Measurements from ENCODE around the gene HSD17B2. TPM values are rescaled to one million over a fixed set of nuclear protein-coding genes. Genes with fewer than 3 reads are reported as not detected.

The HSD17B2 gene
- polyA plus RNA-seq, 1 experiment: 14.1 TPM

- no peaks in the 10 kb centered on the region for H3K27me3 ChIP-seq (ENCODE audit: control insufficient read depth, insufficient read depth, low read length)
- H3K4me3 ChIP-seq (ENCODE audit: low read depth, low read length): no peak overlapping the region
- H3K9me3 ChIP-seq (ENCODE audit: control insufficient read depth, insufficient read depth, low read length): no peaks in the 10 kb centered on the region
- ChIA-PET POLR2A (no interaction called here), CTCF (no interaction called here)
- no peak overlapping the region for H3K27ac ChIP-seq (ENCODE audit: low read depth, low read length)
- no peak for DNase-seq (ENCODE audit: low read depth, low spot score)
- no peak for TF ChIP-seq CTCF (IDR thresholded peaks at IDR 0.05; ENCODE audit: low read depth, low read length)
These were observed 78.7 kb downstream of the HSD17B2 start for GRCh38 chr16:82113741-82114140.

GRCh38 chr16:82116535-82116934, 81.5 kb downstream of the HSD17B2 start:
- H3K9me3 ChIP-seq (ENCODE audit: control insufficient read depth, insufficient read depth, low read length): no peaks in the 10 kb centered on the region
- TF ChIP-seq CTCF (IDR thresholded peaks at IDR 0.05; ENCODE audit: low read depth, low read length): no peak
- CTCF ChIA-PET: no interaction called here
- H3K27me3 ChIP-seq (ENCODE audit: control insufficient read depth, insufficient read depth, low read length): no peaks in the 10 kb centered on the region
- POLR2A ChIA-PET: no interaction called here
- no peak for DNase-seq (ENCODE audit: low read depth, low spot score)
- H3K27ac ChIP-seq (ENCODE audit: low read depth, low read length): no peak overlapping the region
- no peak overlapping the region for H3K4me3 ChIP-seq (ENCODE audit: low read depth, low read length)

GRCh38 chr16:82118749-82119148, 83.7 kb downstream of the HSD17B2 start:
- ChIA-PET POLR2A (no interaction called here), CTCF (no interaction called here)
- no peaks in the 10 kb centered on the region for H3K9me3 ChIP-seq (ENCODE audit: control insufficient read depth, insufficient read depth, low read length)
- TF ChIP-seq CTCF (IDR thresholded peaks at IDR 0.05; ENCODE audit: low read depth, low read length): no peak
- no peaks in the 10 kb centered on the region for H3K27me3 ChIP-seq (ENCODE audit: control insufficient read depth, insufficient read depth, low read length)
- H3K27ac ChIP-seq (ENCODE audit: low read depth, low read length): no peak overlapping the region
- H3K4me3 ChIP-seq (ENCODE audit: low read depth, low read length): no peak overlapping the region
- DNase-seq (ENCODE audit: low read depth, low spot score): no peak

GRCh38 chr16:82119405-82119804, 84.4 kb downstream of the HSD17B2 start:
- POLR2A ChIA-PET: no interaction called here
- no peak for DNase-seq (ENCODE audit: low read depth, low spot score)
- TF ChIP-seq CTCF (IDR thresholded peaks at IDR 0.05; ENCODE audit: low read depth, low read length): no peak
- H3K4me3 ChIP-seq (ENCODE audit: low read depth, low read length): no peak overlapping the region
- H3K27me3 ChIP-seq (ENCODE audit: control insufficient read depth, insufficient read depth, low read length): no peaks in the 10 kb centered on the region
- H3K9me3 ChIP-seq (ENCODE audit: control insufficient read depth, insufficient read depth, low read length): no peaks in the 10 kb centered on the region
- CTCF ChIA-PET: no interaction called here
- no peak overlapping the region for H3K27ac ChIP-seq (ENCODE audit: low read depth, low read length)

GRCh38 chr16:82124651-82125050, 89.6 kb downstream of the HSD17B2 start:
- CTCF ChIA-PET: interaction anchor here (1.3 kb wide), 1 partner anchor 105 kb away, joined by 4 read pairs; no protein-coding TSS in a partner anchor
- TF ChIP-seq CTCF (IDR thresholded peaks at IDR 0.05; ENCODE audit: low read depth, low read length): no peak

More at GRCh38 chr16:82124651-82125050, 89.6 kb downstream of the HSD17B2 start:
- H3K4me3 ChIP-seq (ENCODE audit: low read depth, low read length): no peak overlapping the region
- DNase-seq (ENCODE audit: low read depth, low spot score): no peak
- H3K27ac ChIP-seq (ENCODE audit: low read depth, low read length): no peak overlapping the region
- no peaks in the 10 kb centered on the region for H3K9me3 ChIP-seq (ENCODE audit: control insufficient read depth, insufficient read depth, low read length)
- POLR2A ChIA-PET: no interaction called here
- H3K27me3 ChIP-seq (ENCODE audit: control insufficient read depth, insufficient read depth, low read length): no peaks in the 10 kb centered on the region

Measured in AG04450 (cell line).